ENCODE measurements around the gene SERPINB10.

GRCh38 chr18:63924551-63924950, 16.8 kb downstream of the SERPINB10 start:
- no peak for TF ChIP-seq CTCF (conservative IDR thresholded peaks at IDR 0.05; ENCODE audit: low read length)
- no peak for TF ChIP-seq EZH2phosphoT487 (IDR thresholded peaks at IDR 0.05; ENCODE audit: borderline replicate concordance)
